HG02798 (cell line): Measurements from ENCODE around the gene KRTAP4-16.
"Not testable (repeated sequence)": the region's sequence is repeated elsewhere in the genome, so short reads cannot be mapped to it uniquely, and the experiment has no call there.

Experiments used
- ATAC-seq: cut with Tn5 transposase; IDR thresholded peaks from one replicate; pipeline ENCODE4 v1.9.1; 2021; ENCODE audit warnings: mild to moderate bottlenecking; ENCODE audit not compliant: unreplicated experiment, poor library complexity

Gene KRTAP4-16

DNA sequence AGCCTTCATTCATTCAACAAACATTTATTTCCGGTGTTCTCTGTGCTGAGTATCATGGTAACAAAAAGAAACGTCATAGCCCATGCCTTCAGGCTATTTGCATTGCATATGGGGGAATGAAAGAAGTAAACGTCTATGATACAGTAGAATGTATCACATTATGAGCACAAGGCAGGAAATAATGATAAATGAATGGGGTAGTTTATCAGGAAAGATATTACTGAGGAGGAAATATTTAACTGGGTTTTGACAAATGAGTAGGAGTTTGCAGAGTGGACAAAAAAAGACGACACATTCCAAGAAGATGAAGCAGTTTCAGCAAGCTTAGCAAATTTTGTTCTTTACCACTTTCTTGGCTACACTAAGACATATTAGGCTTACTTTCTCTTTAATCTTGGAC, 19.4 kb downstream of the KRTAP4-16 start:
- no peak for ATAC-seq

DNA sequence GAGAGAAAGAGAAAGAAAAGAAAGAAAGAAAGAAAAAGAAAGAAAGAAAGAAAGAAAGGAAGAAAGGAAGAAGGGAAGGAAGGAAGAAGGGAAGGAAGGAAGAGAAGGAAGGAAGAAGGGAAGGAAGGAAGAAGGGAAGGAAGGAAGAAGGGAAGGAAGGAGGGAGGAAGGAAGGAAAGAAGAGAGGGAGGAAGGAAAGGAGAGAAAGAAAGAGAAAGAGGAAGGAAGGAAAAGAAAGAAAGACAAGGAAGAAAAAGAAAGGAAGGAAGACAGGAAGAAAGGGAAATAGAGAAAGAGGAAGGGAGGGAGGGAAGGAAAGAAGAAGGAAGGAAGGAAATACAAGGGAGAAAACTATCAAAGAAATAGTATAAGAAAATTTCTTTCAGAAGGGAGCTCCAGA, 25.2 kb downstream of the KRTAP4-16 start:
- ATAC-seq, result no peak

DNA sequence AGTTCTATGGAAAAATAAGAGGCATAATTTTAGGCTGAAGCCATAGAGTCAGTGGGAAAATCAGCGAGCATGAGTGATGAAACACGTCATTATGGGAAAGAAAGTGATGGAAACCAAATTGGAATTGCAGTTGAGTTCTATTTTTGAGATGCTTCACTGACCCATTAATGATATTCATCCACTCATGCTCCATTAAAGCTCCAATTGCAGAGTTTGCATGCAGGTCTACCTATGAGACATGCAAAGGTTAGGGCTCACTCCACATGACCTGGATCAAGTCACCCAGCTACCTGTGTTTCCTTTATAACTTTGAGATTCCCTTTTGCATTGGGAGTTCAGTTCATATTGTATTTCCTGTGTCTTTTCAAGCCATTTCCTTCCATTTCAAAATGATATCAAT, 28.3 kb downstream of the KRTAP4-16 start:
- no peak for ATAC-seq

DNA sequence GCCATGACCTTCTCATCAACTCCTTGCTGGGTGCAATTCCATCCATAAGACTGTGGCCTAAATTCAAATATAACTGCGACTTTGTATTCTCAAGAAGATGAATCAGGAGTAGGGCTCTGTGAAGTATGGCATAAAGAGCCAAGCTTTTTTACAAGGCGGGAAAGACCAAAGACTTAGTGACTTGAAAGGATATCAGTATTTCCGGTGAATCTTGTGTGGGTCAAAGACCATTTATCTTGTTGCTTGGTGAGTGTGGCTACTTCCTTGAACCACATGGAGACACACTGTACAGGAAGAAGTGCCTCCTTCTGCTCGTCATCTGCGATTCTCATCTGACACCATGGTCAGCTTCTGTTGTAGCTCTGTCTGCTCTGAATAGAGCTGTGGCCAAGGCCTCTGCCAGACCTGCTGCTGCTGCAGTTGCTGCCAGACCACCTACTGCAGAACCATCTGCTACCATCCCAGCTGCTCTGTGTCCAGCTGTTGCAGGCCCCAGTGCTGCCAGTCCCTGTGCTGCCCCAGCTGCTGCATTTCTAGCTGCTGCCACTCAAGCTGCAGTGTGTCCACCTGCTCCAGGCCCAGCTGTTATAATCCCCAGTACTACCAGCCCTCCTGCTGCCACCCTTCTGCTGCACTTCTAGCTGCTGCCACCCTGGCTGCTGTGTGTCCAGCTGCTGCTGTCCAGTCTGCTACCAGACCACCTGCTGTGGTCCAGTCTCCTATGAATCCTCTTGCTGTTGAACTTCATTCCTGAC, 30.2 kb downstream of the KRTAP4-16 start:
- ATAC-seq, result no peak

DNA sequence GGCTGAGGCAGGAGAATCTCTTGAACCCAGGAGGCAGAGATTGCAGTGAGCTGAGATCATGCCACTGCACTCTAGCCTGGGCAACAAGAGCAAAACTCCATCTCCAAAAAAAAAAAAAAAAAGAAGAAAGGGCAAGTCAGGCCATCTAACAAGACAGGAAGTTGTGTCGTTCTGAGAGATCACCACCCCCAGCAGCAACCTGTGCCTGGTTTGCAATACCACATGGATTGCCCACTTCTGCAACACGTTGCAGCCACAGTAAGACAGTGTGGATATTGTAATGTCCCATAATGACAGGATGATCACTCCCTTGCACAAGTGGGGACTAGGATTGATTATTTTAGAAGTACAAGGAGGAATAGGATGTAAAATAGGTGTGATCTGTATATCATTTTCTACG, 33.0 kb downstream of the KRTAP4-16 start:
- no peak for ATAC-seq

DNA sequence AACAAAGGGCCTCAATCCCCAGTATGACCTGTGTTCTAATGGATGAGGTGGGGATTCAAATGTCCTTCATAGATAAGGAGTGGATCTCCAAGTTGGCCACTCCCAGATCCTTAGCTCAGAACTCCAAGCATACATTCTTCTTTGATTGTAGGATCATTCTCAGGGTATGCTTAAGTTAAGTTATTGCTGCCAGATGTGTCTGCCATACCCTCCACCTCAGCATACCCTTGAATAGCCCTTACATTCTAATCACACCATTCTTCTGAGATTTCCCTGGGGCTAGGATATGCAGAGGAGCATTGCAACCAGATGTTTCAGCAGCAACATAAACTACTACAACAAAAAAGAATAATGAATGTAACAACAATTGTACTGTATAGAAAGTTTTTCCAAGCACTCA, 34.7 kb downstream of the KRTAP4-16 start:
- no peak for ATAC-seq

DNA sequence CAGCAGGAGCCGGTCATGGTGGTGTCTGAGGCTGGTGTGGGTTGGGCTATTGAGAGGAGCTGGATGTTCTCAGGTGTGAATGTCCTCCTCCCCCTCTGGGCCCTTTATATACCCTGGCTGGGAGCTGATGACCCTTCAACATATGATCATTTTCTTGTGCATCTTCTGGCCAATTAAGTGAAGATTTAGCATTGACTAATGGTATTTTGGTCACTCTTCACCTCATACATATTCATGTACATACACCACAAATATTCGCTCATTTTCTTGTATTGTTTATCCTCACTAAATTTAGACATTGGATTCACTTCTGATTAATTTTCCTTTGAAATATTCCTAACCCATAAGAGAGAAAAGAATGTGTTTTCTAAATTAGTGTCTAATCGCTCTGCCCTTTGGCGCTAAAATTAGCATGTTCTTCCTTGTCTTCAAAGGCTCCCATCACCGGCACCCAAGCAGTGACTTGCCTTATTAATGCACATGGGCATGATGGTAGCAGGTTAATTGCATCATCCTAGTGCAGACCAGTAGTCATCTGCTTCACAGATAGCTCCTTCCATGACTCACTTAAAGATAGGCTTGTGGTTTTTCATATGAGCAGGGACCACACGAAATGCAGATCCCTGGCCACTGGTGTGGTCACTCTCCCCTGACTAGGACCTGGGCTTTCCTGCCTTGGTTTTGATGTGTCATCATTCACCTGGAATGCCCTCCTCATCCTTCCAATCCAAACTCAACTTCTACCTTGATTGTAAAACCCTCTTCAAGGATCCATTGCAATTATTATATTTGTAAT, 36.0 kb downstream of the KRTAP4-16 start, which contains the start of gene KRTAP2-4:
TSS of gene KRTAP2-4 (minus strand) at position 51 of the 796 bp plus-strand sequence. CDS start at position 17, 34 bp downstream.
- ATAC-seq, result no peak

DNA sequence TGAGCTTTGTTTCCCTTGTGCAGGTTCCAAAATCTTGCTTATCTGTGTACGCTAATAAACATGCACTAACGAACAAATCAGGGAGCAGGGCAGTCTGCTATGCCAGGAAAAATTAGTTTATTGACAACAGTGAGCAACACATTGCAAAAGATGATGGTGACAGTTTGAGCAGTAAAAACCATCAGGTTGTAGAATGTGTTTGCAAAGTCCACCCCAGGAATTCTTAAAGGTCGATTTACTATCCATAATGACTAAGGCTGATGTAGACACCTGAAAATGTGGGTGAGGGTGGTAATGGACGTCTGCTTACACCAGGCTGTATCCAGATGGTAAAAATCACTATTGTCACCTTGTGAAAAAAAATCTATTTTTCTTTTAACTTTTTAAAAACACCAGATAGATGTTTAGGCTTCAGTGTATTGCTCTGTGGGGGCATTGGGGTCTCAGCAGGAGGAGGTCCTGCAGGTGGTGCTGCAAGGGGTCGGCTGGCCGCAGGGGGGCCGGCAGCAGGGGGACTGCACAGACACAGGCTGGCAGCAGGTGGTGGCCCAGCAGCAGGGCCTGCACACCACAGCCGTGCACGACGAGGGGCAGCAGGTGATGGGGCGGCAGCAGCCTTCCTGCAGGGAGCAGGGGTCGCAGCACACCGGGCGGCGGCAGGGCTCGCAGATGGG, 36.9 kb downstream of the KRTAP4-16 start:
- not testable (repeated sequence) for ATAC-seq

DNA sequence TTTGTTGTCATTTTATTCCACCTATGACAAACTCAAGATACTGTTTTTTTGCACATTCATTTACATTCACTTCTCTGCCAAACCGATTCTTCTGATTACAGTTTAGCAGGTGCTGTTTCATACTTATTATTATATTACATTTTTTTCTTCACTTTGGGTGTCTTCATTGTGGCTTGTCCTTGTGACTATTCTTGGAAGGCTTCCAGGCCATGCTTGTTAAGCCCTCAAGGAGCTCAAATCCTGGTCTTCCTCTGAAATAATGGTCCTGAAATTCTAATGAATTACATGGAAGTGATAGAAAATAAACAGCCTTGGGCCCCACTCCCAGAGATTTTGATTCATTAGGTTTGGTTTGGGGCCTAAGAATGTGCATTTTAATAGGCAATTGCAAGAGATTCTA, 37.7 kb downstream of the KRTAP4-16 start:
- ATAC-seq, result no peak

DNA sequence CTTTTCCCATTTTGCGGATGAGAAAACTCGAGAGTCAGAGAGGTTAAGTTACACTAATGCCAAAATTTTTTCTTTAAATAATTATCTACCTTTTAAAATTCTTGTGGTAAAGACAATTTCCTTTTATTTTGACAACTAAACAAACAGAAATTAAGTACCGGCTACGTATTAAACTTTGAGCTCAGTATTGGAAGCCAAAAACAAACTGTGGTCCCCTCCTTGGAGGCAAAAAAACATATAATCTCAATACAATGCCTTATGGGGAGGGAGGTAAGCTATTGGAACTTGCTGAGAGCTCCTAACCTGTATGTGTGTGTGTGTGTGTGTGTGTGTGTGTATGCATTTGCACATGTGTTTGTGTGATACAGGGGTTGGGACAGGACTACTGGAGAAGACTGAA, 38.6 kb downstream of the KRTAP4-16 start:
- no peak for ATAC-seq

DNA sequence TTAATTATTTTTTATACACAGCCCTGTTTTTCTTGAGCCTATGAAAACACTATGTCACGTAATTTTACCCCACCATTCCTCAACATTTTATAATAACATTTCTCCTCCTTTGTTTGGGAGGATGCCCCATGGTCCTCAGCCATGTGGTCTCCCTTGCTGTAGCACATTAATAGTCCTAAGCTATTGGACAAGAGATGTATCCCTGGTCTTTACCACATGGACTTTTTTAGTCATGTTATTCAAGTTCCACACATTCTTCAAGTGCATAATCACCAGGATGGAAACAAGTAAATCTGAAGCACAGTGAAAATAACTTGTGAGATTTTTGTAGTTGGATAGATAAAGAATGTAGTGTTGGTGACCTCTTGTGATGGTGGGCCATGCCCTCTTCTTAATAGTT, 40.0 kb downstream of the KRTAP4-16 start:
- ATAC-seq, result no peak

DNA sequence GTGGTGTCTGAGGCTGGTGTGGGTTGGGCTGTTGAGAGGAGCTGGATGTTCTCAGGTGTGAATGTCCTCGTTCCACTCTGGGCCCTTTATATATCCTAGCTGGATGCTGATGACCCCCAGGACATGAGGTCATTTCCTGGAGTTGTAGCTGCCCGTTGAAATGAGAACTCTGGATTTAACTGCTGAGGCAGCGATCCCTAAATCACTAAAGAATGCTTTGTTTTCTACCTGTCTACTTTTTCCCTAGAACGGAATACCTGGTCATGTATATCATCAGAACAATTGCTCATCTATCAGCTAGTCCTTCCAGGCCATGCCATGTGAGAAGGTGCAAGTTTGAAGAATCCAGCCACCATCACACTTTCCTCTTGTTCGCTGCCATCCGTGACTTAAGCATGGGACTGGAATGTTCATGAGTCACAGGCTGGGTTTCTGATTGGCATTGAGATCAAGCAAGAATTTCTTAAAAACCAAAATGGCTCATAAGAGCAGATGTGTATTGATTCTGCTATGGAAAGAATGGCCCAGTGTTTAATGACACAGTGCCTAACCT, 41.9 kb downstream of the KRTAP4-16 start, which contains the start of gene KRTAP2-3:
TSS of gene KRTAP2-3 (minus strand) at position 63 of the 553 bp plus-strand sequence. CDS start 64 bp downstream, outside the sequence.
- no peak for ATAC-seq

DNA sequence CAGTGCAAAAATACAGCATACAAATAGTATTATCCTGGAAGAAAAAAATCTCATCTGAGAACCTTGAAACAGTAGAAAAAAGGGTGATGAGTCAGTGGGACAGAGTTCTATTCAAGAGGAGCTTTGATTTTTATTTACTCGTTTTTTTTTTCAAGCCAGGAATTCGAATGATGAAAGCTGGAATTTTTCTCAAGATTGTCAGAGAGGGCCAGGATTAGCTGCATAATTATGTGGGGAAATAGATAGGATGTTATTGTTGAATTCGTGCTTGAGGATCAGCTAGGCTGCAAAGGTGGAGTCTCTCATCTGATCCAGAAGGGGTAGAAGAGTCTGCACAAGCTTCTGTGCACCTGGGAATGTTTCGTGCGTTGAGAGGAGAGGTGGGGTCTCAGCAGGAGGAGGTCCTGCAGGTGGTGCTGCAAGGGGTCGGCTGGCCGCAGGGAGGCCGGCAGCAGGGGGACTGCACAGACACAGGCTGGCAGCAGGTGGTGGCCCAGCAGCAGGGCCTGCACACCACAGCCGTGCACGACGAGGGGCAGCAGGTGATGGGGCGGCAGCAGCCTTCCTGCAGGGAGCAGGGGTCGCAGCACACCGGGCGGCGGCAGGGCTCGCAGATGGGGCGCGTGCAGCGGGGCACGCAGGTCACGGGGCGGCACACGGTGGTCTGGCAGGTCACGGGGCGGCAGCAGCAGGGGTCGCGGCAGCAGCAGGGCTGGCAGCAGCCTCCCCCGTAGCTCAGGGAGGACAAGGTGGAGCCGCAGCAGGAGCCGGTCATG, 42.5 kb downstream of the KRTAP4-16 start:
- ATAC-seq, result not testable (repeated sequence)

DNA sequence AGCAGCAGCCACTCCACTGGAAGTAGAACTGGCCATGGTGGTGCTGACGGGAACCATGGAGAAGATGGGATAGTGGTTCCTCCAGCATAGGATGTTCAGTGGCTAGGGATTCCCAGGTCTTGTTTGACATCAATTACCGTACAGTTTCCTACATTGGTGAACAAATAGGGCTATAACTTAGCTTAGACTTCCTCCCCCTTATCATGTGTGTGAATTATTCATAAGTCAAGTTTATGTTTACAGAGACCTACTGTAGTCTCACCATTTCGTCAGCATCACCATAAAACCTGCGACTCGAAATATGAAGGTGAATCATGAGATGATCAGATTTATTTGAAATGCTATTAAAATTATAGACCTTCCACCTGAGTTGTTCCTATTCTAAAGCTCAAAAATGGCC, 43.3 kb downstream of the KRTAP4-16 start:
- ATAC-seq, result no peak

DNA sequence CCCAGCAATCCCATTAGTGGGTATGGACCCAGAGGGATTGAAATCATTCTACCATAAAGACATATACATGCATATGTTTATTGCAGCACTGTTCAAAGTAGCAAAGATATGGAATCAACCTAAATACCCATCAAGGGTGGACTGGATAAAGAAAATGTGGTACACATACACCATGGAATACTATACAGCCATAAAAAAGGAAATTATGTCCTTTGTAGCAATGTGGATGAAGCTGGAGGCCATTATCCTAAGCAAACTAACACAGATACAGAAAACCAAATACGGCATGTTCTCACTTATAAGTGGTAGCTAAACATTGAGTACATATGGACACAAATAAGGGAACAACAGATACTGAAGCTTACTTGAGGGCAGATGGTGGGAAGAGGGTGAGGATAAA, 44.5 kb downstream of the KRTAP4-16 start:
- no peak for ATAC-seq

DNA sequence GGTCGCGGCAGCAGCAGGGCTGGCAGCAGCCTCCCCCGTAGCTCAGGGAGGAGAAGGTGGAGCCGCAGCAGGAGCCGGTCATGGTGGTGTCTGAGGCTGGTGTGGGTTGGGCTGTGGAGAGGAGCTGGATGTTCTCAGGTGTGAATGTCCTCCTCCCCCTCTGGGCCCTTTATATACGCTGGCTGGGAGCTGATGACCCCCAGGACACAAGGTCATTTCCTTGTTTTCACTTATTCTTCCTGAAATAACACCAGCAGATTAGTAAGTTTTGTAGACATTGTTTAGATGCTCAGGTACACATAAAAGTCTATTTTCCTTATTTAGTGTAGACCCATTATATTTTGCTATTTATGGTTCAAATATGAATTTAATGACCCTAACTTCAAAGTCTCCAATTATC, 46.9 kb downstream of the KRTAP4-16 start, which contains the start of gene KRTAP2-2:
TSS of gene KRTAP2-2 (minus strand) at position 101 of the 400 bp plus-strand sequence. CDS start at position 82, 19 bp downstream.
- not testable (repeated sequence) for ATAC-seq

DNA sequence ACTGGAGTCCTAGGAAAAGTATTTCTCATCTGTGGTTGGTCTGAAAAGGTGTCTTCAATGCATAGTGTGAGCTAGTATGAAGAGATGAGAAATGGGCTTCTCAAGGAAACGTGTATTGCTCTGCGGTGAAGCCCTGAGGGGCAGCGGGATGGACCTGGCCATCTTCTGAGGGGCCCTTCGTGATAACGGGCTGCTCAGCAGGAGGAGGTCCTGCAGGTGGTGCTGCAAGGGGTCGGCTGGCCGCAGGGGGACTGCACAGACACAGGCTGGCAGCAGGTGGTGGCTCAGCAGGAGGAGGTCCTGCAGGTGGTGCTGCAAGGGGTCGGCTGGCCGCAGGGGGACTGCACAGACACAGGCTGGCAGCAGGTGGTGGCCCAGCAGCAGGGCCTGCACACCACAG, 47.5 kb downstream of the KRTAP4-16 start:
- ATAC-seq, result not testable (repeated sequence)

DNA sequence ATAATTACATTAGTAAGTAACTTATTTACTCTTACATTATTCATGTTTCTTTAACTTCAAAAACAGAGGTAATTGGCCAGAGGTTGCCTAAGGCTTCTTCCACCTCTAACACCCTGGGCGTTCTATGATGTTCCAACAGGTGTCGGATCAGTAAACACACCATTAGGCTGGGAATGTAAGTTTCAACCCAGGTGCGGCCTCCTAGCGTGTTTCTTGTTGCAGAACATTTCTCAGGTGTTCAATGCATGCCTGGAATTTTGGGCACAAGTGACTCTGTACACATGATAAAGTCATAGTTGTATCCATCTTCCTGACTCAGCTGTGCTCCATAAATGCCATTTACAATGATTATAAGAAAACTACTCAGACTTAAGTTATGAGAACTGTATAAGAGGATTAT, 48.0 kb downstream of the KRTAP4-16 start:
- ATAC-seq, result no peak

DNA sequence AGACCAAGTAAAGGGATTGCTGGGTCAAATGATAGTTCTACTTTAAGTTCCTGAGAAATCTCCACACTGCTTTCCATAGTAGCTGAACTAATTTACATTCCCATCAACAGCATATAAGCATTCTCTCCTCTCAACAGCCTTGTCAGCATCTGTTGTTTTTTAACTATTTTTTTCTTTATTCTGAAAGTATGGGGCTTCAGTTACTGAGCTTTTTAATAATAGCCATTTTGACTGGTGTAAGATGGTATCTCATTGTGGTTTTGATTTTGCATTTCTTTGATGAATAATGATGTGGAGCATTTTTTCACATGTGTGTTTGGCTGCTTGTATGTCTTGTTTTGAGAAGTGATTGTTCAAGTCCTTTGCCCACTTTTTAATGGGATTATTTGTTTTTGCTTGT, 49.4 kb downstream of the KRTAP4-16 start:
- no peak for ATAC-seq
